OCI-LY1 (cell line): ENCODE measurements around the gene ATXN1.

ENCODE experiments used
- EZH2 ChIP-seq: fragments of 200-600 bp; sonication (generic), shearing (Covaris generic); IDR thresholded peaks from 2 replicates; pipeline ENCODE4 v1.8.0; 2017; ENCODE audit warnings: borderline replicate concordance, mixed run types, mild to moderate bottlenecking, antibody characterized with exemption, low read length, moderate library complexity, mixed read lengths
- TF ChIP-seq, protein P1 (sequence below): fragments of 200-600 bp; sonication (generic), shearing (Covaris generic); IDR thresholded peaks from 2 replicates; pipeline ENCODE4 v1.5.1; 2017; ENCODE audit warnings: mild to moderate bottlenecking, antibody characterized with exemption, low read length, moderate library complexity, mixed read lengths

DNA sequence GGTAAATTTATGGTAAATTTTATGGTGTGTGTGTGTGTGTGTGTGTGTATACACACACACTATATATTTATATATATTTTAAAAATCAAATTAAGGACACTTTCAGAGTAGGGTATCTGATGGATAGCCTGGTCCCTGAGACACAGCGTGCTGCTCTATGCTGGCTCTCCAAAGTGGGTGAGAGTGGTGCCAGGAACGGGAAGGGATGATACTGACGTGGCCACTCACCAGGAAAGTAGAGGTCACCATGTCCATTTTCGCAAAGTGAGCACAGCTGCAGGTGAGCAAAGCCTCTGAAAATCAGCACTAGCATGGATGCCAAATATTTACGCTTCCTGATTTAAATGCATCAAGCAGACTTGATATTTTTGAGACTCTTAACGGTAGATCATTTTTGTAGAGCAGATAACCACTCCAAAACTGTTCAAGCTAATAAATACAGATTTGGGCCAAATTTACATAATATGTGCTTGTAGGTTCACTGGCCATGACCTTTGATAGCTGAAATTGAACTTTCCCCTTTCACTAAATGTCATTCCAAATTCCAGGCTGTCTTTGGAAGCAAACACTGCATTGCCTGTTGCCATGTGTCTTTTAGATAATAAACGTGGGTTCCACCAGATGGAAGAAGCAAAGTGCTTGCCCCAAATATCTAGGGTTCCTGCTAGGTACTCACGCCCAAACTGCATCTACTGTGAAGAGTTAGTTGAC, 116.6 kb downstream of the ATXN1 start:
- TF ChIP-seq, protein P1, sequence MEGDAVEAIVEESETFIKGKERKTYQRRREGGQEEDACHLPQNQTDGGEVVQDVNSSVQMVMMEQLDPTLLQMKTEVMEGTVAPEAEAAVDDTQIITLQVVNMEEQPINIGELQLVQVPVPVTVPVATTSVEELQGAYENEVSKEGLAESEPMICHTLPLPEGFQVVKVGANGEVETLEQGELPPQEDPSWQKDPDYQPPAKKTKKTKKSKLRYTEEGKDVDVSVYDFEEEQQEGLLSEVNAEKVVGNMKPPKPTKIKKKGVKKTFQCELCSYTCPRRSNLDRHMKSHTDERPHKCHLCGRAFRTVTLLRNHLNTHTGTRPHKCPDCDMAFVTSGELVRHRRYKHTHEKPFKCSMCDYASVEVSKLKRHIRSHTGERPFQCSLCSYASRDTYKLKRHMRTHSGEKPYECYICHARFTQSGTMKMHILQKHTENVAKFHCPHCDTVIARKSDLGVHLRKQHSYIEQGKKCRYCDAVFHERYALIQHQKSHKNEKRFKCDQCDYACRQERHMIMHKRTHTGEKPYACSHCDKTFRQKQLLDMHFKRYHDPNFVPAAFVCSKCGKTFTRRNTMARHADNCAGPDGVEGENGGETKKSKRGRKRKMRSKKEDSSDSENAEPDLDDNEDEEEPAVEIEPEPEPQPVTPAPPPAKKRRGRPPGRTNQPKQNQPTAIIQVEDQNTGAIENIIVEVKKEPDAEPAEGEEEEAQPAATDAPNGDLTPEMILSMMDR: no peak
- TF ChIP-seq EZH2: no peak
